ENCODE measurements around the gene ZFAND3. TPM values are rescaled to one million over a fixed set of nuclear protein-coding genes. Genes with fewer than 3 reads are reported as not detected.

ZFAND3 gene
- total and polyA plus RNA-seq, 2 donors (not counting 3 experiments of a cell fraction or from before 2014, with no cell fraction given): 15.4 to 54.2 TPM

GRCh38 chr6:38194589-38194988 lies 375.1 kb downstream of the ZFAND3 start:
- ChIA-PET POLR2A (no interaction called here), CTCF (interaction anchor here (1.0 to 3.4 kb wide), 3 partner anchors 161 to 377 kb away, joined by 4 to 11 read pairs (median 4); no protein-coding TSS in a partner anchor)
- no peak overlapping the region for H3K27ac ChIP-seq (ENCODE audit: insufficient read depth, low read depth, low read length)
- no peak overlapping the region for H2AFZ ChIP-seq (ENCODE audit: low read depth, low read length)
- no peak overlapping the region for H3K9ac ChIP-seq (replicated peaks; ENCODE audit: extremely low read depth, insufficient read depth, low read length)
- no peaks in the 10 kb centered on the region for H3K36me3 ChIP-seq (ENCODE audit: control insufficient read depth in 2 of 2, extremely low read depth in 1 of 2, insufficient read depth in 2 of 2, low read length in 2 of 2)
- no peaks in the 10 kb centered on the region for H4K20me1 ChIP-seq (replicated peaks; ENCODE audit: control insufficient read depth, extremely low read depth, insufficient read depth, low read length)
- no peaks in the 10 kb centered on the region for H3K9me3 ChIP-seq (replicated peaks; ENCODE audit: control insufficient read depth, insufficient read depth, low read length)
- no peak for TF ChIP-seq FOS (IDR thresholded peaks at IDR 0.05; ENCODE audit: borderline replicate concordance, insufficient read depth, low read length)
- TF ChIP-seq EZH2 (IDR thresholded peaks at IDR 0.05; ENCODE audit: borderline replicate concordance, low read depth, low read length, severe bottlenecking): no peak
- no peak for TF ChIP-seq GATA2 (IDR thresholded peaks at IDR 0.05; ENCODE audit: insufficient read depth, insufficient read length, low read depth, low read length)
- no peak for TF ChIP-seq MYC (IDR thresholded peaks at IDR 0.05; ENCODE audit: low read depth, low read length)
- TF ChIP-seq, protein P1, sequence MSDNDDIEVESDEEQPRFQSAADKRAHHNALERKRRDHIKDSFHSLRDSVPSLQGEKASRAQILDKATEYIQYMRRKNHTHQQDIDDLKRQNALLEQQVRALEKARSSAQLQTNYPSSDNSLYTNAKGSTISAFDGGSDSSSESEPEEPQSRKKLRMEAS (IDR thresholded peaks at IDR 0.05; ENCODE audit: insufficient read depth, insufficient read length): no peak
- no peak for TF ChIP-seq JUN (IDR thresholded peaks at IDR 0.05; ENCODE audit: borderline replicate concordance, insufficient read depth, insufficient read length, low read depth)
- TF ChIP-seq POLR2A (IDR thresholded peaks at IDR 0.05; ENCODE audit: low read depth, low read length): no peak
- TF ChIP-seq CTCF (IDR thresholded peaks at IDR 0.05; ENCODE audit: extremely low read depth in 1 of 2, insufficient read depth in 1 of 2, low read depth in 1 of 2, low read length in 2 of 2): no peak
- TF ChIP-seq POLR2AphosphoS5 (IDR thresholded peaks at IDR 0.05; ENCODE audit: insufficient read depth, low read depth, low read length): no peak
- no peaks in the 10 kb centered on the region for H3K27me3 ChIP-seq (ENCODE audit: control insufficient read depth in 2 of 2, insufficient read depth in 2 of 2, low read length in 2 of 2)
- dilution Hi-C loops (cut with MboI; ENCODE audit: extremely low pct_ligation_motif_present, low sequenced_read_pairs) (no loop called here), intact Hi-C loops (cut with micrococcal nuclease) (loop anchor here (5.0 to 10.0 kb wide), 2 partner anchors 63 to 480 kb away; no protein-coding TSS in a partner anchor)
- DNase-seq (ENCODE audit: low read depth, low spot score): no peak
- no peak overlapping the region for H3K4me3 ChIP-seq (replicated peaks in 1 of 3; ENCODE audit: insufficient read depth in 1 of 3, low read depth in 1 of 3, low read length in 3 of 3)
- H3K4me1 ChIP-seq (ENCODE audit: control insufficient read depth, extremely low read depth, insufficient read depth, low read length): peaks cover 13% of the 10 kb centered on the region
- no peak overlapping the region for H3K4me2 ChIP-seq (ENCODE audit: insufficient read depth, low read length)
- BruUV-seq (replicated peaks): no TSS peak
- FAIRE-seq: no peak
- H3K79me2 ChIP-seq (ENCODE audit: control insufficient read depth, insufficient read depth, low read length): no peaks in the 10 kb centered on the region
- no peaks in the 10 kb centered on the region for H3K9me1 ChIP-seq (replicated peaks; ENCODE audit: control insufficient read depth, extremely low read depth, insufficient read depth, low read length)
